Adrenal gland (tissue), 12 donors: ENCODE data around the gene PRKN. TPM values are rescaled to one million over a fixed set of nuclear protein-coding genes. Genes with fewer than 3 reads are reported as not detected.

ENCODE experiments used
- DNase-seq, 7 donors: peaks; one replicate each; pipeline ENCODE4 v3.0.0-alpha.2; 2019 to 2020
- H3K27ac ChIP-seq, 5 donors: fragments of 200-600 bp; sonication (generic) in 4 of 5; 1 replicate in 3 of 5; 2 replicates in 2 of 5; pipeline versions ENCODE4 v1.5.1 to v1.8.0; 2016 to 2020; ENCODE audit warnings: mild to moderate bottlenecking in 1 of 5
- H3K27me3 ChIP-seq: fragments of 200-600 bp; 2 replicates; pipeline ENCODE4 v1.8.0; 2021
- H3K36me3 ChIP-seq, 2 donors: fragments of 200-600 bp; replicated peaks in 1 of 2; 1 replicate in 1 of 2; 2 replicates in 1 of 2; pipeline versions ENCODE4 v1.5.1 to v1.8.0; 2018 to 2022
- H3K4me1 ChIP-seq, 2 donors: fragments of 200-600 bp; replicated peaks in 1 of 2; 1 replicate in 1 of 2; 2 replicates in 1 of 2; pipeline versions ENCODE4 v1.5.1 to v1.8.0; 2018 to 2021
- H3K4me3 ChIP-seq, 4 donors: fragments of 200-600 bp; sonication (generic) in 3 of 4; one replicate each; pipeline ENCODE4 v1.5.1; 2016 to 2018
- H3K9me3 ChIP-seq, 3 donors: fragments of 200-600 bp; sonication (generic) in 1 of 3; replicated peaks in 1 of 3; 1 replicate in 2 of 3; 2 replicates in 1 of 3; pipeline versions ENCODE4 v1.5.1 to v1.8.0; 2016 to 2021
- CTCF ChIP-seq, 6 experiments: fragments of 450-650 bp in 4 of 6; fragments of 200-600 bp in 2 of 6; sonication (generic) in 1 of 6; IDR thresholded peaks; 1 replicate in 5 of 6; 2 replicates in 1 of 6; pipeline versions ENCODE4 v1.5.1 to v1.8.0; 2016 to 2021; ENCODE audit warnings: antibody characterized with exemption in 6 of 6, mild to moderate bottlenecking in 2 of 6, moderate library complexity in 1 of 6
- POLR2A ChIP-seq, 2 donors: fragments of 450-650 bp; IDR thresholded peaks; one replicate each; pipeline ENCODE4 v1.6.1; 2017; ENCODE audit warnings: antibody characterized with exemption in 2 of 2, mild to moderate bottlenecking in 2 of 2, moderate library complexity in 1 of 2
- WGBS, 4 donors: extraction: QIAGEN DNeasy Blood & Tissue Kit in 2 of 4; methylation state at CpG; one replicate each; pipeline versions ENCODE4 v1.1.5 to v1.1.7; 2013 to 2017; 5-methylcytosine and 5-hydroxymethylcytosine counted together
- intact Hi-C, 2 donors: fragments of 100-400 bp; cut with DNase I; formaldehyde crosslinking; loops; one replicate each; pipeline versions ENCODE4 v1.14.1 to v1.15.0; 2022 to 2023
- polyA plus RNA-seq, 3 donors: library from polyadenylated mRNA; stranded (reverse); fragments of 200-250 nt in 2 of 3; fragments of 350-450 nt in 1 of 3; fragmentation: Illumina TruSeq in 1 of 3; extraction: RNeasy Lipid Tissue Mini Kit (QIAGEN cat#74804) in 1 of 3; gene quantifications; one replicate each; pipeline ENCODE4 v1.2.3, GENCODE V29; 2013 to 2014
- total RNA-seq, 9 donors: library from RNA; depleted of rRNA in 4 of 9; stranded (reverse); fragments of >200 nt in 4 of 9; fragments of 120-200 nt in 1 of 9; fragmentation: NEBNext Ultra II Directional in 1 of 9; extraction: Animal tissue kit (Norgen Biotek cat#: 25700) in 1 of 9; gene quantifications; one replicate each; pipeline versions ENCODE4 v1.1.0 to v1.2.4, GENCODE V29; 2013 to 2023
- donor health status: healthy with polysubstance abuse.
- donor health status: Bipolar disorder and iron deficiency.
- donor health status: DM: yes; HTN: yes; CAD: no.
- donor health status: DM: no; HTN: no; CAD: no.
- donor health status: DM: no; HTN: no; CAD: no.
- donor health status: DM: yes; HTN: yes; CAD: no.

Gene PRKN
- total and polyA plus RNA-seq, 12 donors, result 1.9 to 159 (median 13.3) TPM

GRCh38 chr6:161840380-161840779, 887.2 kb downstream of the PRKN start:
- no peaks in the 10 kb centered on the region for H3K9me3 ChIP-seq
- intact Hi-C loops, result no loop called here
- H3K4me1 ChIP-seq, result peaks cover 3 to 13% of the 10 kb centered on the region in 2 donors
- TF ChIP-seq POLR2A (IDR thresholded peaks at IDR 0.05) (no peak), CTCF (IDR thresholded peaks at IDR 0.05) (no peak)
- DNase-seq, result no peak
- H3K36me3 ChIP-seq, result no peaks in the 10 kb centered on the region
- H3K4me3 ChIP-seq, result no peak overlapping the region
- no peak overlapping the region for H3K27ac ChIP-seq
- WGBS, 4 donors, result 79 to 95% (median 87%) methylated on average over 1 to 3 of the region's 3 CpGs
- no peaks in the 10 kb centered on the region for H3K27me3 ChIP-seq

DNA sequence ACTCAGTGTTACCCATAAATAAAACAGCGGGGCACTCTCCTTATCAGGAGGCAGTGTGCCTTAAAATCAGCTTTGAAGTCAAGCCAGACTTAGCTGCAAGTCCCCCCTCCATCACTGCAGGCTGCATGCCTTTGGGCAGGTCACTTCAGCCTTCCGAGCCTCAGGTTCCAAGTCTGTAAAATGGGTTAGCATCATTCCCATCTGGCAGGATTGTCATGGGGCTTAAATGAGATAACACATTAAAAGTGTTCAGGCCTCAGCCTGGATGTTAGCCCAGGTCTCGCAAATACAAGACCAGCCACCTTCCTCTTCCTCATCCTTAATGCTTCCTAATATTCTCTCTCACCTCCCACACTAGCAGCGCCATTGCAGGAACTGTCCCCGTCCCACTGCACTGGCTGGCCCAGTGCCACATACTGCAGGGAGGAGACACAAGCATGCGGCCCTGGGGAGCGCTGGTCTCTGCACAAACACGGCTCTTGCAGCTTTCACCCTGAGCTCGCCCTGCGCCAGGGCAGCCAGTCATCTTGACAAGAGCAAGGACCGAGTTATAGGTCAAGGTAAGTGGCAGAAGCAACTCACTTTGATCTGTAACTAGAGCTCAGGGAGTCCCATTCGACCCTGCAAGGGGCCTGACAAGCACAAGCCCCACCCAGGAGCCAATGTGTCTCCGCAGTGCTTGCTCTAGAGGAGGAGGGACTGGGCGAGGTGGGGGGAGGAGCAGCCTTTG, 889.1 kb downstream of the PRKN start:
- Histone ChIP-seq H3K9me3 (no peaks in the 10 kb centered on the region), H3K36me3 (no peaks in the 10 kb centered on the region), H3K27ac (peak overlapping the region in 2 of 5 donors; percentile 34 to 60), H3K27me3 (no peaks in the 10 kb centered on the region), H3K4me1 (peaks cover 3 to 13% of the 10 kb centered on the region in 2 donors), H3K4me3 (peak overlapping the region in 1 of 4 donors; percentile 30)
- intact Hi-C loops, result no loop called here
- DNase-seq, result peak; percentile 56 to 89 (median 78)
- WGBS, 4 donors, result 33 to 43% (median 42%) methylated on average over 11 to 14 of the region's 14 CpGs
- TF ChIP-seq POLR2A (IDR thresholded peaks at IDR 0.05) (no peak), CTCF (IDR thresholded peaks at IDR 0.05) (no peak)

DNA sequence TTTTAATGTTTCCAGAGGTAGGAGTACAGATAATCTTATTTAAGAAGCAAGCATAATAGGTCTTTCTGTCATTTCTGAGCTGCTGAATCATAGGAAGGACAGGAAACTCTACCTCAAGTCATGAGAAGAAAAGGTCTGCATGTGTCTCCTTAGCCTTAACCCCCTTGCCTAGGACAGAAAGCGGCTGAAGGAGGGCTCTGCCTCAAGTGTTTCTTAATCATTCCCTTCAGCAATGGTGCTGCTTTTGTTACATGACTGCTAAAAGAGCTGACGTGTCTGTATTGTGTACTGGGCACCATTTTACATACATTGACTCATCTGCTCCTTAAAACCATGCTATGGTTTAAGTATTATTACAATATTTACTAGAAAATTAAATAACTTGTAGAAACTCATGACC, 889.7 kb downstream of the PRKN start:
- 39 to 58% (median 51%) methylated on average over 2 of the region's 2 CpGs for WGBS, 4 donors
- DNase-seq, result no peak
- H3K36me3 ChIP-seq, result no peaks in the 10 kb centered on the region
- peaks cover 3 to 13% of the 10 kb centered on the region in 2 donors for H3K4me1 ChIP-seq
- peak overlapping the region in 1 of 4 donors; percentile 30 for H3K4me3 ChIP-seq
- no peaks in the 10 kb centered on the region for H3K27me3 ChIP-seq
- intact Hi-C loops, result no loop called here
- no peaks in the 10 kb centered on the region for H3K9me3 ChIP-seq
- TF ChIP-seq CTCF (IDR thresholded peaks at IDR 0.05) (no peak), POLR2A (IDR thresholded peaks at IDR 0.05) (no peak)
- no peak overlapping the region for H3K27ac ChIP-seq

DNA sequence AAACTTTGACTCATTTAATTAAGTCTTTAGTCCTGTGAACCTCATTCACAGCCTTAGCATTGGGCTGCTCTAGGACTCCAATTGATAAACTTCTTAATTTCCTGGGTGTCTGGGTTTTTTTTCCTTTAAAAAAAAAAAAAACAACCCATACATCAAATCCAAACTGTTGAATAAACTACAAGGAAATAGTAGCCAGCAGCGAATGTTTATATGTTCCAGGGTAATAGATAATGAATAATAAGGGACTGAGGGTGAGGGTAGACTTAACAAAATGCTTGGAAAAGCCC, 890.2 kb downstream of the PRKN start:
- DNase-seq, result no peak
- Histone ChIP-seq H3K4me3 (no peak overlapping the region), H3K9me3 (no peaks in the 10 kb centered on the region), H3K36me3 (no peaks in the 10 kb centered on the region), H3K4me1 (peaks cover 3 to 13% of the 10 kb centered on the region in 2 donors), H3K27me3 (no peaks in the 10 kb centered on the region), H3K27ac (no peak overlapping the region)
- intact Hi-C loops, result no loop called here
- WGBS, 4 donors, result 12 to 37% (median 21%) methylated on average over 1 of the region's 1 CpG
- no peak for TF ChIP-seq POLR2A (IDR thresholded peaks at IDR 0.05)
- TF ChIP-seq CTCF (IDR thresholded peaks at IDR 0.05), result no peak
